Bronchial epithelial cell (primary cell): Measurements from ENCODE around the gene TRIM47. TPM values are rescaled to one million over a fixed set of nuclear protein-coding genes. Genes with fewer than 3 reads are reported as not detected.

Experiments
- DNase-seq: peaks from one replicate; pipeline ENCODE4 v3.0.0-alpha.2; 2010; ENCODE audit warnings: low read depth
- FAIRE-seq: peaks from 2 replicates; lab custom pipeline; 2011; peaks lifted over from hg19 to GRCh38; lab: Jason Lieb, UNC
- H3K27me3 ChIP-seq: 2 replicates; pipeline ENCODE4 v1.5.1; 2011; ENCODE audit warnings: low read length; ENCODE audit not compliant: control insufficient read depth, insufficient read depth
- H3K36me3 ChIP-seq: 2 replicates; pipeline ENCODE4 v1.5.1; 2011; ENCODE audit warnings: low read length; ENCODE audit not compliant: control insufficient read depth, insufficient read depth
- H3K4me3 ChIP-seq: 2 replicates; pipeline ENCODE4 v1.5.1; 2011; ENCODE audit warnings: mild to moderate bottlenecking, low read depth, low read length, control low read depth
- CTCF ChIP-seq: IDR thresholded peaks from 2 replicates; pipeline ENCODE4 v1.5.1; 2011; ENCODE audit warnings: mild to moderate bottlenecking, moderate library complexity, low read length, control low read depth, inconsistent platforms; ENCODE audit not compliant: insufficient read depth, severe bottlenecking
- total RNA-seq: library from RNA; depleted of rRNA; stranded (reverse); fragments of >200 nt; gene quantifications from 2 replicates; pipeline ENCODE4 v1.2.1, GENCODE V29; 2014

The TRIM47 gene
- total RNA-seq, 1 donor from 2014 or later = 10.5 TPM

- Histone ChIP-seq H3K4me3 (no peak overlapping the region), H3K36me3 (peaks cover 3% of the 10 kb centered on the region), H3K27me3 (no peaks in the 10 kb centered on the region)
- FAIRE-seq (no peak), DNase-seq (no peak)
- no peak for TF ChIP-seq CTCF
Measured at GRCh38 chr17:75922963-75923874, 44.8 kb upstream of the TRIM47 start.

- no peaks in the 10 kb centered on the region for H3K27me3 ChIP-seq
- no peak for TF ChIP-seq CTCF
- DNase-seq (no peak), FAIRE-seq (no peak)
- peaks cover 3% of the 10 kb centered on the region for H3K36me3 ChIP-seq
- no peak overlapping the region for H3K4me3 ChIP-seq
Measured at GRCh38 chr17:75922173-75922961, 44.0 kb upstream of the TRIM47 start.

- peaks cover 3% of the 10 kb centered on the region for H3K36me3 ChIP-seq
- no peaks in the 10 kb centered on the region for H3K27me3 ChIP-seq
- DNase-seq (no peak), FAIRE-seq (no peak)
- H3K4me3 ChIP-seq = no peak overlapping the region
- TF ChIP-seq CTCF = no peak
Measured at GRCh38 chr17:75921596-75921995, 43.2 kb upstream of the TRIM47 start.

- no peak for FAIRE-seq
- TF ChIP-seq CTCF = no peak
- H3K4me3 ChIP-seq = no peak overlapping the region
- DNase-seq = no peak
- H3K27me3 ChIP-seq = no peaks in the 10 kb centered on the region
- peaks cover 1% of the 10 kb centered on the region for H3K36me3 ChIP-seq
Measured at GRCh38 chr17:75920045-75920560, 41.7 kb upstream of the TRIM47 start.

- TF ChIP-seq CTCF = no peak
- FAIRE-seq (no peak), DNase-seq (no peak)
- Histone ChIP-seq H3K27me3 (no peaks in the 10 kb centered on the region), H3K4me3 (no peak overlapping the region), H3K36me3 (peaks cover 3% of the 10 kb centered on the region)
Measured at GRCh38 chr17:75919611-75920010, 41.2 kb upstream of the TRIM47 start.
